GM12878 (cell line): ENCODE data around the gene ANKRD65. TPM values are rescaled to one million over a fixed set of nuclear protein-coding genes. Genes with fewer than 3 reads are reported as not detected.

Experiments used
- ATAC-seq: fragments of 200-7000 bp; cut with Tn5 transposase; 3 replicates; pipeline ENCODE4 v1.9.1; 2020; ENCODE audit warnings: mild to moderate bottlenecking, moderate library complexity
- BruUV-seq: library from RNA; stranded (reverse); fragments of 400-500 nt; replicated peaks from 2 replicates; lab custom pipeline; 2021; lab: Mats Ljungman, UMichigan
- CTCF ChIA-PET: fragments of 300-600 bp; sonication (Branson Sonifier 250); formaldehyde crosslinking; extraction: SDS; loops from one replicate; lab custom pipeline; 2021; ENCODE audit warnings: inconsistent platforms; lab: Yijun Ruan, JAX
- POLR2A ChIA-PET: fragments of 350-600 bp; formaldehyde crosslinking; extraction: SDS; loops from one replicate; lab custom pipeline; 2021; ENCODE audit warnings: inconsistent platforms; lab: Charles Lee
- RAD21 ChIA-PET: fragments of 300-600 bp; sonication (Branson Sonifier 250); formaldehyde crosslinking; loops from one replicate; lab custom pipeline; 2023; ENCODE audit warnings: antibody characterized with exemption; ENCODE audit not compliant: unreplicated experiment; lab: Charles Lee
- SMC1A ChIA-PET: fragments of 300-600 bp; sonication (Branson Sonifier 250); formaldehyde crosslinking; loops from one replicate; lab custom pipeline; 2023; ENCODE audit not compliant: unreplicated experiment, uncharacterized antibody; lab: Charles Lee
- DNase-seq: peaks from one replicate; pipeline ENCODE4 v3.0.0-alpha.2; 2011; ENCODE audit warnings: low read depth, low spot score
- FAIRE-seq: peaks from 3 replicates; lab custom pipeline; 2011; peaks lifted over from hg19 to GRCh38; lab: Jason Lieb, UNC
- H2AFZ ChIP-seq: 2 replicates; pipeline ENCODE4 v1.6.0; 2011; ENCODE audit warnings: low read depth, low read length, control low read depth; ENCODE audit not compliant: control insufficient read depth
- H3K27ac ChIP-seq: 2 replicates; pipeline ENCODE4 v1.5.1; 2011; ENCODE audit warnings: control low read depth; ENCODE audit not compliant: control insufficient read depth, insufficient read depth
- H3K27me3 ChIP-seq, 2 experiments: replicated peaks in 1 of 2; 2 replicates each; pipeline versions ENCODE4 v1.6.0 to v1.6.1; 2011; ENCODE audit warnings: low read length in 1 of 2; ENCODE audit not compliant: control insufficient read depth in 2 of 2, insufficient read depth in 2 of 2
- H3K36me3 ChIP-seq, 2 experiments: 2 replicates each; pipeline ENCODE4 v1.5.1; 2011; ENCODE audit warnings: low read length in 1 of 2; ENCODE audit not compliant: control insufficient read depth in 2 of 2, insufficient read depth in 2 of 2
- H3K4me1 ChIP-seq: 2 replicates; pipeline ENCODE4 v1.6.1; 2011; ENCODE audit warnings: mild to moderate bottlenecking, low read length, moderate library complexity, mixed read lengths; ENCODE audit not compliant: control insufficient read depth, insufficient read depth
- H3K4me2 ChIP-seq: 2 replicates; pipeline ENCODE4 v1.6.0; 2011; ENCODE audit warnings: control low read depth; ENCODE audit not compliant: control insufficient read depth, insufficient read depth
- H3K4me3 ChIP-seq: fragments of 200-600 bp; sonication (generic); 2 replicates; pipeline ENCODE4 v1.5.1; 2016
- H3K79me2 ChIP-seq: 2 replicates; pipeline ENCODE4 v1.6.0; 2011; ENCODE audit warnings: low read length; ENCODE audit not compliant: control insufficient read depth, insufficient read depth
- H3K9ac ChIP-seq: 2 replicates; pipeline ENCODE4 v1.8.0; 2011; ENCODE audit warnings: low read length, control low read depth, mixed read lengths; ENCODE audit not compliant: control insufficient read depth, insufficient read depth
- H3K9me3 ChIP-seq: replicated peaks from 3 replicates; pipeline ENCODE4 v1.5.1; 2011; ENCODE audit warnings: mild to moderate bottlenecking, low read length; ENCODE audit not compliant: control insufficient read depth, insufficient read depth
- H4K20me1 ChIP-seq: 2 replicates; pipeline ENCODE4 v1.6.0; 2011; ENCODE audit not compliant: control insufficient read depth, insufficient read depth
- BCLAF1 ChIP-seq: fragments of 450-650 bp; IDR thresholded peaks from 2 replicates; pipeline ENCODE4 v1.6.1; 2017; ENCODE audit warnings: antibody characterized with exemption, mild to moderate bottlenecking, moderate library complexity
- BRCA1 ChIP-seq: IDR thresholded peaks from 2 replicates; pipeline ENCODE4 v1.6.1; 2011; ENCODE audit warnings: low read depth, low read length, improper control_type of control experiment
- CBX5 ChIP-seq: sonication (generic); IDR thresholded peaks from 2 replicates; pipeline ENCODE4 v1.6.1; 2016; ENCODE audit warnings: low read depth, moderate library complexity, mild to moderate bottlenecking, inconsistent platforms
- CEBPB ChIP-seq, 2 experiments: fragments of 150-350 bp in 1 of 2; IDR thresholded peaks; 2 replicates each; pipeline ENCODE4 v1.6.1; 2012 to 2014; ENCODE audit warnings: low read depth in 2 of 2, low read length in 2 of 2, borderline replicate concordance in 1 of 2, inconsistent platforms in 1 of 2
- EED ChIP-seq: sonication (generic); IDR thresholded peaks from 2 replicates; pipeline ENCODE4 v1.6.1; 2016; ENCODE audit warnings: antibody characterized with exemption, low read depth
- HCFC1 ChIP-seq: fragments of 150-350 bp; IDR thresholded peaks from 2 replicates; pipeline ENCODE4 v1.6.1; 2014; ENCODE audit warnings: low read length
- HDAC2 ChIP-seq: fragments of 200-600 bp; sonication (generic); IDR thresholded peaks from 2 replicates; pipeline ENCODE4 v1.6.1; 2017
- IKZF1 ChIP-seq: fragments of 450-650 bp; conservative IDR thresholded peaks from 2 replicates; pipeline ENCODE4 v1.6.1; 2017; ENCODE audit warnings: antibody characterized with exemption, mild to moderate bottlenecking
- MLLT1 ChIP-seq: fragments of 450-650 bp; IDR thresholded peaks from 2 replicates; pipeline ENCODE4 v1.6.1; 2016; ENCODE audit warnings: mild to moderate bottlenecking
- NRF1 ChIP-seq: conservative IDR thresholded peaks from 2 replicates; pipeline ENCODE4 v1.6.1; 2011; ENCODE audit warnings: mild to moderate bottlenecking, low read depth, low read length, improper control_type of control experiment
- SIX5 ChIP-seq: IDR thresholded peaks from 2 replicates; pipeline ENCODE4 v1.6.1; 2011; ENCODE audit warnings: mild to moderate bottlenecking, low read depth, low read length, moderate library complexity; ENCODE audit not compliant: severe bottlenecking
- SRF ChIP-seq, 2 experiments: IDR thresholded peaks; 2 replicates each; pipeline ENCODE4 v1.6.1; 2011; ENCODE audit warnings: low read depth in 2 of 2, low read length in 2 of 2, mild to moderate bottlenecking in 1 of 2, moderate library complexity in 1 of 2
- WGBS: methylation state at CpG from one replicate; pipeline ENCODE4 v1.1.6; 2016; ENCODE audit warnings: low lambda C conversion rate; ENCODE audit not compliant: insufficient replicate concordance, insufficient coverage; ENCODE audit errors: missing lambda C conversion rate; 5-methylcytosine and 5-hydroxymethylcytosine counted together
- in situ Hi-C: fragments of 300-500 bp; cut with MboI; formaldehyde crosslinking; loops from 9 replicates; pipeline ENCODE4 v1.14.3; 2018; ENCODE audit warnings: mixed read lengths
- intact Hi-C: fragments of 100-400 bp; cut with micrococcal nuclease; formaldehyde crosslinking; loops from one replicate; pipeline ENCODE4 v1.14.2; 2022; ENCODE audit not compliant: unreplicated experiment
- polyA plus RNA-seq, 11 experiments: library from polyadenylated mRNA; depleted of rRNA in 4 of 11; unstranded in 6 of 11; stranded (reverse) in 5 of 11; fragments of >200 nt; fragmentation: Nextera tagmentation in 4 of 11; fragmentation: Illumina TruSeq in 1 of 11; extraction: Ambion mirVana in 4 of 11; extraction: Trizol in 1 of 11; gene quantifications; 1 replicate in 1 of 11; 2 replicates in 10 of 11; pipeline versions ENCODE4 v1.2.1 to v1.2.3, GENCODE V29; 2011 to 2016; ENCODE audit warnings: inconsistent platforms in 2 of 11, missing spikeins in 2 of 11, low read depth in 1 of 11
- total RNA-seq, 4 experiments: library from RNA; depleted of rRNA in 3 of 4; stranded (reverse); fragments of >200 nt in 3 of 4; fragmentation: Illumina TruSeq in 1 of 4; extraction: Trizol in 1 of 4; gene quantifications; 2 replicates each; pipeline versions ENCODE4 v1.2.1 to v1.2.3, GENCODE V29; 2013 to 2021

ANKRD65 gene
- total and polyA plus RNA-seq, 10 of the 15 experiments (the other 5 are each of a cell fraction or from before 2014, with no cell fraction given): 0.05 to 2.8 (median 0.37) TPM

GRCh38 chr1:1440262-1441001 is 19.4 kb upstream of the ANKRD65 start:
- in situ Hi-C loops: no loop called here
- Histone ChIP-seq H4K20me1 (no peaks in the 10 kb centered on the region), H3K79me2 (no peaks in the 10 kb centered on the region), H3K4me3 (no peak overlapping the region), H3K4me1 (peaks cover 9% of the 10 kb centered on the region), H3K27me3 (no peaks in the 10 kb centered on the region), H3K9ac (no peak overlapping the region), H3K36me3 (no peaks in the 10 kb centered on the region), H2AFZ (peak overlapping the region; percentile 47; the same call in 1 of the 2 replicates), H3K9me3 (no peaks in the 10 kb centered on the region), H3K4me2 (0 out of 2 replicates have a peak overlapping the region, but pooled peaks have one; percentile 22), H3K27ac (no peak overlapping the region)
- 68% methylated on average over 19 of the region's 26 CpGs for WGBS
- SMC1A ChIA-PET: interaction anchor here (0.6 to 1.5 kb wide), 5 partner anchors 33 to 65 kb away, joined by 3 to 5 read pairs (median 3); partner anchors contain the start of genes AURKAIP1 and CCNL2
- CTCF ChIA-PET: interaction anchor here (0.7 to 2.7 kb wide), 15 partner anchors 9 to 95 kb away, joined by 3 to 17 read pairs (median 4); partner anchors contain the start of genes ATAD3C, CCNL2 and MRPL20
- TF ChIP-seq HCFC1: no peak
- no peak for TF ChIP-seq CEBPB (IDR thresholded peaks at IDR 0.05; ENCODE audit: borderline replicate concordance in 1 of 2, low read depth in 2 of 2, low read length in 2 of 2)
- TF ChIP-seq SIX5: no peak
- no peak for TF ChIP-seq IKZF1
- TF ChIP-seq NRF1: no peak
- TF ChIP-seq BCLAF1: no peak
- TF ChIP-seq HDAC2: no peak
- no peak for TF ChIP-seq MLLT1
- no peak for TF ChIP-seq BRCA1
- TF ChIP-seq SRF (IDR thresholded peaks at IDR 0.05; ENCODE audit: low read depth in 2 of 2, low read length in 2 of 2): no peak
- no peak for TF ChIP-seq CBX5
- no peak for TF ChIP-seq EED
- no peak for ATAC-seq
- POLR2A ChIA-PET: interaction anchor here (1.8 kb wide), 1 partner anchor 41 kb away, joined by 4 read pairs; the partner anchor contains the start of gene CCNL2
- intact Hi-C loops: loop anchor here (2.0 kb wide), 3 partner anchors 34 to 64 kb away; partner anchors contain the start of genes CCNL2 and MRPL20
- DNase-seq: no peak
- no TSS peak for BruUV-seq
- RAD21 ChIA-PET: interaction anchor here (1.2 to 1.9 kb wide), 4 partner anchors 18 to 64 kb away, joined by 3 to 5 read pairs (median 4); partner anchors contain the start of gene MRPL20
- FAIRE-seq: no peak
